Endodermal cell (in vitro differentiated cells): ENCODE results near the gene KLHL35. TPM values are rescaled to one million over a fixed set of nuclear protein-coding genes. Genes with fewer than 3 reads are reported as not detected.

Source experiments
- DNase-seq: peaks from one replicate; pipeline ENCODE4 v3.0.0-alpha.2; 2017
- H3K27ac ChIP-seq: 2 replicates; pipeline ENCODE4 v1.5.1; 2013; ENCODE audit warnings: mild to moderate bottlenecking, low read depth, low read length, moderate library complexity
- H3K27me3 ChIP-seq: 2 replicates; pipeline ENCODE4 v1.6.1; 2013; ENCODE audit warnings: mild to moderate bottlenecking, low read length, moderate library complexity; ENCODE audit not compliant: insufficient read depth, control insufficient read depth, poor library complexity, severe bottlenecking
- H3K36me3 ChIP-seq: 2 replicates; pipeline ENCODE4 v1.7.0; 2013; ENCODE audit warnings: mild to moderate bottlenecking, low read length, moderate library complexity; ENCODE audit not compliant: control insufficient read depth, insufficient read depth
- H3K4me1 ChIP-seq: one replicate; pipeline ENCODE4 v1.7.0; 2013; ENCODE audit warnings: low read length; ENCODE audit not compliant: control insufficient read depth, insufficient read depth
- H3K4me3 ChIP-seq: 2 replicates; pipeline ENCODE4 v1.5.1; 2013; ENCODE audit warnings: mild to moderate bottlenecking, low read length, moderate library complexity
- H3K9ac ChIP-seq: 2 replicates; pipeline ENCODE4 v1.6.1; 2013; ENCODE audit warnings: mild to moderate bottlenecking, low read length, moderate library complexity; ENCODE audit not compliant: poor library complexity, severe bottlenecking; ENCODE audit errors: extremely low read depth
- H3K9me3 ChIP-seq: 2 replicates; pipeline ENCODE4 v1.6.1; 2013; ENCODE audit warnings: mild to moderate bottlenecking, low read length, moderate library complexity; ENCODE audit not compliant: control insufficient read depth
- H3K27ac Mint-ChIP-seq: 2 replicates; pipeline ENCODE4 v1.8.0; 2020; ENCODE audit warnings: mixed read lengths
- H3K27me3 Mint-ChIP-seq: 2 replicates; pipeline ENCODE4 v1.8.0; 2021; ENCODE audit warnings: mild to moderate bottlenecking, mixed read lengths; ENCODE audit not compliant: insufficient read depth
- H3K36me3 Mint-ChIP-seq: 2 replicates; pipeline ENCODE4 v1.8.0; 2020; ENCODE audit warnings: low read depth, mixed read lengths
- H3K4me1 Mint-ChIP-seq: 2 replicates; pipeline ENCODE4 v1.8.0; 2020; ENCODE audit warnings: mixed read lengths
- H3K4me3 Mint-ChIP-seq: 2 replicates; pipeline ENCODE4 v1.8.0; 2020; ENCODE audit warnings: mild to moderate bottlenecking, moderate library complexity, mixed read lengths
- H3K9me3 Mint-ChIP-seq: 2 replicates; pipeline ENCODE4 v1.8.0; 2020; ENCODE audit warnings: mild to moderate bottlenecking, mixed read lengths
- CTCF ChIP-seq: fragments of 200-600 bp; sonication (generic); conservative IDR thresholded peaks from 2 replicates; pipeline ENCODE4 v1.5.0; 2021; ENCODE audit warnings: antibody characterized with exemption, mild to moderate bottlenecking
- WGBS, 2 experiments: methylation state at CpG; one replicate each; pipeline versions ENCODE4 v1.1.5 to v1.1.7; 2013; ENCODE audit warnings: missing lambda C conversion rate in 2 of 2, mixed read lengths in 1 of 2; ENCODE audit not compliant: insufficient coverage in 1 of 2, insufficient read length in 1 of 2; 5-methylcytosine and 5-hydroxymethylcytosine counted together
- total RNA-seq, 2 donors: library from RNA; stranded (reverse); fragmentation: NEBNext Ultra II Directional in 1 of 2; extraction: Animal tissue kit (Norgen Biotek cat#: 25700) in 1 of 2; gene quantifications; 2 replicates in 1 of 2; 3 replicates in 1 of 2; pipeline ENCODE4 v1.2.1, GENCODE V29; 2021

KLHL35 gene
- total RNA-seq, 2 donors from 2014 or later = 0.48 TPM; not detected in 1

- no peak overlapping the region for H3K4me3 ChIP-seq
- TF ChIP-seq CTCF = no peak
- no peak for DNase-seq
- Mint-ChIP-seq H3K4me3 (no peak overlapping the region), H3K36me3 (no peaks in the 10 kb centered on the region), H3K9me3 (no peaks in the 10 kb centered on the region), H3K4me1 (peaks cover 21% of the 10 kb centered on the region), H3K27ac (no peak overlapping the region), H3K27me3 (no peaks in the 10 kb centered on the region)
- H3K36me3 ChIP-seq = no peaks in the 10 kb centered on the region
- H3K4me1 ChIP-seq = peaks cover 8% of the 10 kb centered on the region
- 95 to 96% methylated on average over 7 of the region's 7 CpGs for WGBS, 2 experiments
- H3K9ac ChIP-seq = no peak overlapping the region
- no peaks in the 10 kb centered on the region for H3K9me3 ChIP-seq
- H3K27ac ChIP-seq = no peak overlapping the region
- no peaks in the 10 kb centered on the region for H3K27me3 ChIP-seq
These were observed 43.1 kb downstream of the KLHL35 start for GRCh38 chr11:75389925-75390324.

- H3K4me1 ChIP-seq = peaks cover 8% of the 10 kb centered on the region
- no peak overlapping the region for H3K27ac ChIP-seq
- Mint-ChIP-seq H3K27ac (no peak overlapping the region), H3K9me3 (no peaks in the 10 kb centered on the region), H3K27me3 (no peaks in the 10 kb centered on the region), H3K4me1 (peaks cover 18% of the 10 kb centered on the region), H3K36me3 (no peaks in the 10 kb centered on the region), H3K4me3 (no peak overlapping the region)
- H3K36me3 ChIP-seq = no peaks in the 10 kb centered on the region
- H3K9me3 ChIP-seq = no peaks in the 10 kb centered on the region
- no peak for TF ChIP-seq CTCF
- no peaks in the 10 kb centered on the region for H3K27me3 ChIP-seq
- no peak overlapping the region for H3K4me3 ChIP-seq
- DNase-seq = no peak
- 91% methylated on average over 11 of the region's 11 CpGs; no CpG with 5 or more reads in 1 of the 2 experiments for WGBS, 2 experiments
- H3K9ac ChIP-seq = no peak overlapping the region
These were observed 43.8 kb downstream of the KLHL35 start for GRCh38 chr11:75389276-75389605.

GRCh38 chr11:75388386-75389275, 44.4 kb downstream of the KLHL35 start:
- no peaks in the 10 kb centered on the region for H3K27me3 Mint-ChIP-seq
- Histone ChIP-seq H3K36me3 (no peaks in the 10 kb centered on the region), H3K4me1 (peaks cover 8% of the 10 kb centered on the region), H3K27ac (peak overlapping the region; percentile 12), H3K9me3 (no peaks in the 10 kb centered on the region), H3K27me3 (no peaks in the 10 kb centered on the region), H3K9ac (no peak overlapping the region), H3K4me3 (no peak overlapping the region)
- H3K27ac Mint-ChIP-seq = no peak overlapping the region
- no peaks in the 10 kb centered on the region for H3K9me3 Mint-ChIP-seq
- no peaks in the 10 kb centered on the region for H3K36me3 Mint-ChIP-seq
- peak; percentile 91 for TF ChIP-seq CTCF
- H3K4me1 Mint-ChIP-seq = peaks cover 13% of the 10 kb centered on the region
- DNase-seq = peak; percentile 91
- 37 to 46% methylated on average over 7 to 9 of the region's 9 CpGs for WGBS, 2 experiments
- no peak overlapping the region for H3K4me3 Mint-ChIP-seq
